A549 (cell line): ENCODE data around the gene CADM2.

Experiments
- BCL3 ChIP-seq: fragments of >200 bp; sonication (Bioruptor Twin); formaldehyde crosslinking; IDR thresholded peaks from 3 replicates; pipeline ENCODE4 v1.6.1; 2016
- CHD2 ChIP-seq: fragments of 150-350 bp; IDR thresholded peaks from 2 replicates; pipeline ENCODE4 v1.6.1; 2014; ENCODE audit warnings: low read length; ENCODE audit not compliant: partially characterized antibody
- CTCF ChIP-seq: fragments of >200 bp; sonication (Bioruptor Twin); formaldehyde crosslinking; IDR thresholded peaks from 3 replicates; pipeline ENCODE4 v1.5.1; 2016
- EHMT2 ChIP-seq: fragments of 200-600 bp; sonication (generic); IDR thresholded peaks from 2 replicates; pipeline ENCODE4 v1.6.1; 2016; ENCODE audit warnings: antibody characterized with exemption, low read depth, mild to moderate bottlenecking, moderate library complexity
- EP300 ChIP-seq, 2 experiments: fragments of >200 bp; sonication (Bioruptor Twin); formaldehyde crosslinking; IDR thresholded peaks; 2 replicates in 1 of 2; 3 replicates in 1 of 2; pipeline ENCODE4 v1.6.1; 2016 to 2017
- HDAC2 ChIP-seq: fragments of 200-600 bp; sonication (generic); IDR thresholded peaks from 2 replicates; pipeline ENCODE4 v1.6.1; 2016
- KDM1A ChIP-seq: fragments of 200-600 bp; sonication (generic); IDR thresholded peaks from 2 replicates; pipeline ENCODE4 v1.6.1; 2016; ENCODE audit warnings: low read depth, mild to moderate bottlenecking
- MYC ChIP-seq: IDR thresholded peaks from 2 replicates; pipeline ENCODE4 v1.6.1; 2012; ENCODE audit warnings: mild to moderate bottlenecking, inconsistent platforms, low read length, improper control_type of control experiment, borderline replicate concordance
- NPAS2 ChIP-seq: fragments of 250-450 bp; sonication (Bioruptor Pico); IDR thresholded peaks from 2 replicates; pipeline ENCODE4 v1.8.0; 2022; ENCODE audit warnings: mild to moderate bottlenecking, moderate library complexity, borderline replicate concordance
- POLR2A ChIP-seq: IDR thresholded peaks from 2 replicates; pipeline ENCODE4 v1.6.1; 2012; ENCODE audit warnings: mild to moderate bottlenecking, low read length

- TF ChIP-seq EHMT2 (no peak), KDM1A (no peak), POLR2A (no peak), CTCF (no peak), EP300 (IDR thresholded peaks at IDR 0.05) (no peak), CHD2 (no peak), BCL3 (no peak), NPAS2 (CRISPR knock-in tag) (no peak), MYC (no peak), HDAC2 (no peak)
These were observed 224.4 kb downstream of the CADM2 start for GRCh38 chr3:85182975-85183752.
